GM23248 (cell line): ENCODE measurements around the gene SNTG2. TPM values are rescaled to one million over a fixed set of nuclear protein-coding genes. Genes with fewer than 3 reads are reported as not detected.

Source experiments
- DNase-seq: peaks from one replicate; pipeline ENCODE4 v3.0.0-alpha.2; 2015
- H2AFZ ChIP-seq: fragments of 200-600 bp; sonication (generic); 2 replicates; pipeline ENCODE4 v1.6.1; 2016; ENCODE audit warnings: antibody characterized with exemption
- H3F3A ChIP-seq: fragments of 200-600 bp; sonication (generic); 2 replicates; pipeline ENCODE4 v1.6.1; 2016; ENCODE audit warnings: mild to moderate bottlenecking, antibody characterized with exemption, mixed run types; ENCODE audit not compliant: insufficient read depth
- H3K27ac ChIP-seq: fragments of 200-600 bp; sonication (generic); 2 replicates; pipeline ENCODE4 v1.5.1; 2016; ENCODE audit warnings: mild to moderate bottlenecking
- H3K27me3 ChIP-seq: fragments of 200-600 bp; sonication (generic); replicated peaks from 2 replicates; pipeline ENCODE4 v1.6.1; 2016; ENCODE audit warnings: mild to moderate bottlenecking; ENCODE audit not compliant: insufficient read depth
- H3K36me3 ChIP-seq: fragments of 200-600 bp; sonication (generic); 2 replicates; pipeline ENCODE4 v1.6.1; 2016; ENCODE audit warnings: low read depth, mild to moderate bottlenecking
- H3K4me1 ChIP-seq: fragments of 200-600 bp; sonication (generic); 2 replicates; pipeline ENCODE4 v1.6.1; 2016; ENCODE audit warnings: mild to moderate bottlenecking; ENCODE audit not compliant: insufficient read depth
- H3K4me2 ChIP-seq: fragments of 200-600 bp; sonication (generic); one replicate; pipeline ENCODE4 v1.6.1; 2016; ENCODE audit warnings: mild to moderate bottlenecking; ENCODE audit not compliant: unreplicated experiment
- H3K4me3 ChIP-seq: fragments of 200-600 bp; sonication (generic); 2 replicates; pipeline ENCODE4 v1.5.1; 2016; ENCODE audit warnings: mild to moderate bottlenecking
- H3K79me2 ChIP-seq: fragments of 200-600 bp; sonication (generic); 2 replicates; pipeline ENCODE4 v1.6.1; 2016; ENCODE audit warnings: mild to moderate bottlenecking; ENCODE audit not compliant: insufficient read depth
- H3K9ac ChIP-seq: fragments of 200-600 bp; sonication (generic); 2 replicates; pipeline ENCODE4 v1.6.1; 2016; ENCODE audit warnings: mild to moderate bottlenecking
- H3K9me2 ChIP-seq: fragments of 200-600 bp; sonication (generic); 2 replicates; pipeline ENCODE4 v1.6.1; 2016; ENCODE audit warnings: mixed run types, mild to moderate bottlenecking, moderate library complexity; ENCODE audit not compliant: insufficient read depth
- H3K9me3 ChIP-seq: fragments of 200-600 bp; sonication (generic); one replicate; pipeline ENCODE4 v1.6.1; 2017; ENCODE audit warnings: low read depth
- H4K20me1 ChIP-seq: fragments of 200-600 bp; sonication (generic); 2 replicates; pipeline ENCODE4 v1.6.0; 2016; ENCODE audit not compliant: insufficient read depth
- EZH2 ChIP-seq: fragments of 200-600 bp; sonication (generic); IDR thresholded peaks from 2 replicates; pipeline ENCODE4 v1.6.1; 2018; ENCODE audit warnings: antibody characterized with exemption, mild to moderate bottlenecking; ENCODE audit not compliant: insufficient read depth, poor library complexity, severe bottlenecking
- EZH2phosphoT487 ChIP-seq: fragments of 200-600 bp; sonication (generic); IDR thresholded peaks from 2 replicates; pipeline ENCODE4 v1.6.1; 2018; ENCODE audit warnings: antibody characterized with exemption, moderate library complexity, mild to moderate bottlenecking, low read depth; ENCODE audit not compliant: insufficient read depth
- WGBS, 2 experiments: methylation state at CpG; one replicate each; pipeline ENCODE4 v1.1.6; 2015 to 2017; ENCODE audit warnings: low lambda C conversion rate in 2 of 2, low coverage in 1 of 2; ENCODE audit errors: missing lambda C conversion rate in 2 of 2; 5-methylcytosine and 5-hydroxymethylcytosine counted together
- in situ Hi-C: fragments of 300-500 bp; cut with MboI; formaldehyde crosslinking; loops from 2 replicates; pipeline ENCODE4 v1.15.0; 2020
- polyA plus RNA-seq: library from polyadenylated mRNA; unstranded; fragments of >200 nt; fragmentation: Nextera tagmentation; extraction: Ambion mirVana; gene quantifications from 2 replicates; pipeline ENCODE4 v1.2.1, GENCODE V29; 2016
- total RNA-seq: library from RNA; depleted of rRNA; stranded (reverse); fragments of >200 nt; shearing (Covaris generic); gene quantifications from 2 replicates; pipeline ENCODE4 v1.2.3, GENCODE V29; 2014

Gene SNTG2
- total and polyA plus RNA-seq, 2 experiments from 2014 or later, result not detected

DNA sequence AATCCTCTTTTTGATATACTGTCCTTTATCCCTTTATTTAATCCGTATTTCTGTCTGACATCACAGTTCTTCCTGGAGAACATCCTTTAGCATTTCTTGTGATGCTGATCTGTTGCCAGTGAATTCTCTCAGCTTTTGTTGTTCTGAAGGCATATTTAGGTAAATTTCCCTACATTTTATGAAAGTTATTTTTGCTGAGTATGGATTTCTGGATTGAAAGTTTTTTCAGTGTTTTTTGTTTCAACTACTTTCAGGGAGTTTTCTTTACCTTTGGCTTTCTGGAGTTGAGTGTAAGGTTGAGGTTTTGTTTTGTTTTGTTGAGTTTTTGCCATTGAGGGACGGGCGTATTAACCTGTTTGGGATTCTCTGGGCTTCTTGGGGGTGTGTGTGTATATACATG is 22.5 kb downstream of the SNTG2 start:
- Histone ChIP-seq H3K9me2 (no peaks in the 10 kb centered on the region), H3K36me3 (no peaks in the 10 kb centered on the region), H3K9me3 (no peaks in the 10 kb centered on the region), H3K27ac (no peak overlapping the region), H4K20me1 (no peaks in the 10 kb centered on the region), H3K4me2 (no peak overlapping the region), H3K79me2 (no peaks in the 10 kb centered on the region), H3K9ac (no peak overlapping the region), H3K4me1 (no peaks in the 10 kb centered on the region), H3K4me3 (no peak overlapping the region), H3F3A (no peaks in the 10 kb centered on the region), H3K27me3 (no peaks in the 10 kb centered on the region), H2AFZ (no peak overlapping the region)
- DNase-seq, result no peak
- no peak for TF ChIP-seq EZH2phosphoT487
- no peak for TF ChIP-seq EZH2
- 33 to 40% methylated on average over 3 of the region's 3 CpGs for WGBS, 2 experiments
- in situ Hi-C loops, result no loop called here

GRCh38 chr2:974054-974453 is 23.4 kb downstream of the SNTG2 start:
- H2AFZ ChIP-seq, result no peak overlapping the region

GRCh38 chr2:974502-974901 is 23.9 kb downstream of the SNTG2 start:
- no peaks in the 10 kb centered on the region for H3K9me2 ChIP-seq
- no peaks in the 10 kb centered on the region for H3K9me3 ChIP-seq
- H3K27ac ChIP-seq, result no peak overlapping the region
- in situ Hi-C loops, result no loop called here
- H3K4me2 ChIP-seq, result no peak overlapping the region
- no peaks in the 10 kb centered on the region for H3K27me3 ChIP-seq
- H2AFZ ChIP-seq, result no peak overlapping the region
- WGBS, 2 experiments, result 0 to 3% methylated on average over 2 of the region's 2 CpGs
- TF ChIP-seq EZH2phosphoT487 (no peak), EZH2 (no peak)
- H3F3A ChIP-seq, result no peaks in the 10 kb centered on the region
- DNase-seq, result no peak
- no peak overlapping the region for H3K4me3 ChIP-seq
- H4K20me1 ChIP-seq, result no peaks in the 10 kb centered on the region
- no peaks in the 10 kb centered on the region for H3K79me2 ChIP-seq
- no peak overlapping the region for H3K9ac ChIP-seq
- no peaks in the 10 kb centered on the region for H3K36me3 ChIP-seq
- no peaks in the 10 kb centered on the region for H3K4me1 ChIP-seq

More at GRCh38 chr2:974054-974453, 23.4 kb downstream of the SNTG2 start:
- Histone ChIP-seq H4K20me1 (no peaks in the 10 kb centered on the region), H3K27ac (no peak overlapping the region), H3K36me3 (no peaks in the 10 kb centered on the region), H3K4me2 (no peak overlapping the region), H3K27me3 (no peaks in the 10 kb centered on the region), H3K9me2 (no peaks in the 10 kb centered on the region), H3K79me2 (no peaks in the 10 kb centered on the region), H3K4me1 (no peaks in the 10 kb centered on the region), H3K9ac (no peak overlapping the region), H3F3A (no peaks in the 10 kb centered on the region), H3K9me3 (no peaks in the 10 kb centered on the region), H3K4me3 (no peak overlapping the region)
- in situ Hi-C loops, result no loop called here
- 30 to 40% methylated on average over 8 of the region's 8 CpGs for WGBS, 2 experiments
- no peak for DNase-seq
- TF ChIP-seq EZH2phosphoT487 (no peak), EZH2 (no peak)

DNA sequence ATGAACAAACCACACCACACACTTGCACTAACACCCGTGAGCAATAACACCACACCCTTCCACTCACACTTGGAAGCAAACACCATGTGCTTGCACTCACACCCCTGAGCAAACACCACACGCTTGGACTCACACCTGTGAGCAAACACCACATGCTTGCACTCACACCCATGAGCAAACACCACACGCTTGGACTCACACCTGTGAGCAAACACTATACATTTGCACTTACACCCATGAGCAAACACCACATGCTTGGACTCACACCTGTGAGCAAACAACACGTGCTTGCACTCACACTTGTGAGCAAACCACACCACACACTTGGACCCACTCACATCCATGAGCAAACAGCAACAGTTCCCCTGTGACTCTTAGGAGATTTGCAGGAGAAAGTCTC is 24.4 kb downstream of the SNTG2 start:
- no peaks in the 10 kb centered on the region for H3K9me2 ChIP-seq
- no peaks in the 10 kb centered on the region for H3K36me3 ChIP-seq
- H3K9me3 ChIP-seq, result no peaks in the 10 kb centered on the region
- WGBS, 2 experiments, result 22 to 28% methylated on average over 4 of the region's 4 CpGs
- DNase-seq, result no peak
- no peaks in the 10 kb centered on the region for H3F3A ChIP-seq
- no peaks in the 10 kb centered on the region for H3K4me1 ChIP-seq
- H2AFZ ChIP-seq, result no peak overlapping the region
- H3K4me2 ChIP-seq, result no peak overlapping the region
- TF ChIP-seq EZH2 (no peak), EZH2phosphoT487 (no peak)
- H3K9ac ChIP-seq, result no peak overlapping the region
- no peaks in the 10 kb centered on the region for H3K79me2 ChIP-seq
- in situ Hi-C loops, result no loop called here
- H3K27ac ChIP-seq, result no peak overlapping the region
- no peaks in the 10 kb centered on the region for H4K20me1 ChIP-seq
- no peaks in the 10 kb centered on the region for H3K27me3 ChIP-seq
- H3K4me3 ChIP-seq, result no peak overlapping the region
